H1 (cell line): Measurements from ENCODE around the gene CBX4. TPM values are rescaled to one million over a fixed set of nuclear protein-coding genes. Genes with fewer than 3 reads are reported as not detected.

ENCODE experiments used
- BACH1 ChIP-seq: IDR thresholded peaks from 2 replicates; pipeline ENCODE4 v1.6.1; 2012; ENCODE audit warnings: low read length, improper control_type of control experiment
- NANOG ChIP-seq: IDR thresholded peaks from 2 replicates; pipeline ENCODE4 v1.6.1; 2011; ENCODE audit warnings: low read length, low read depth, mild to moderate bottlenecking, inconsistent platforms; ENCODE audit not compliant: insufficient read depth, poor library complexity, severe bottlenecking
- POLR2A ChIP-seq, 2 experiments: IDR thresholded peaks; 1 replicate in 1 of 2; 2 replicates in 1 of 2; pipeline ENCODE4 v1.6.1; 2011; ENCODE audit warnings: low read depth in 2 of 2, low read length in 2 of 2, mild to moderate bottlenecking in 2 of 2; ENCODE audit errors: control extremely low read depth in 1 of 2
- RFX5 ChIP-seq: IDR thresholded peaks from 2 replicates; pipeline ENCODE4 v1.6.1; 2011; ENCODE audit warnings: low read depth, low read length, improper control_type of control experiment, borderline replicate concordance
- TBP ChIP-seq: IDR thresholded peaks from 2 replicates; pipeline ENCODE4 v1.6.1; 2011; ENCODE audit warnings: low read depth, low read length, improper control_type of control experiment
- polyA plus RNA-seq, 7 experiments: library from polyadenylated mRNA; depleted of rRNA in 3 of 7; stranded (reverse) in 5 of 7; unstranded in 2 of 7; fragments of >200 nt in 5 of 7; fragments of 200-250 nt in 2 of 7; gene quantifications; 1 replicate in 5 of 7; 2 replicates in 1 of 7; 4 replicates in 1 of 7; pipeline versions ENCODE4 v1.2.1 to v1.2.3, GENCODE V29; 2011 to 2013; ENCODE audit warnings: missing spikeins in 2 of 7, mixed read lengths in 2 of 7
- total RNA-seq: library from RNA; stranded (reverse); fragmentation: NEBNext Ultra II Directional; extraction: Animal tissue kit (Norgen Biotek cat#: 25700); gene quantifications from 2 replicates; pipeline ENCODE4 v1.2.1, GENCODE V29; 2021

Gene CBX4
- total and polyA plus RNA-seq, 2 of the 8 experiments (the other 6 are each of a cell fraction or from before 2014, with no cell fraction given): 1.8 to 4.0 TPM

GRCh38 chr17:79792984-79793923 lies 46.0 kb downstream of the CBX4 start (continued):
- TF ChIP-seq RFX5 (no peak), NANOG (no peak), POLR2A (IDR thresholded peaks at IDR 0.05; ENCODE audit: control extremely low read depth in 1 of 2, low read depth in 2 of 2, low read length in 2 of 2) (no peak), TBP (no peak), BACH1 (0 out of 2 replicates have a peak, but pooled peaks have one; percentile 12)
